Ammon's horn (tissue), 1 donor: ENCODE data around the gene NTRK1.
A peak's percentile ranks its signal among the peaks of the same experiment; 100 is the strongest.

Source experiments
- DNase-seq: peaks from one replicate; pipeline ENCODE4 v3.0.0-alpha.2; 2016; ENCODE audit warnings: low spot score

NTRK1 gene

DNA sequence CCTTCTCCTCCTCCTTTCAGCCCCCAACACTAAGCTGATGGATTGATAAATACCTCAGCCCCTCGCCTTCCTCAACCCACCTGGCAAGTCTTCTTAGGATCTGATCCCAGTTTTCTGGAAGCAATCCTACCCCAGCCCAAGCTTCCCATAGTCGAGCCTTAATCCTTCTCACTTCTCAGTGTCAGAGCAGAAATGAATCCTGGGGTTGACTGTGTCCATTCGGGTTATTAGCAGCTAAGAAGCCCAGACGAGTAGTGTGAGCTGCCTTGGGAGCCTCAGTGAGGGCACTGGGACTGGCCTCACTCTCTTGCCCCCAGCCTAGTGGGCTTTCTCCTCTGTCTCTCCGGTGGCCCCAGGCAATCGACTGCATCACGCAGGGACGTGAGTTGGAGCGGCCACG is 20.4 kb downstream of the NTRK1 start:
- DNase-seq = no peak

DNA sequence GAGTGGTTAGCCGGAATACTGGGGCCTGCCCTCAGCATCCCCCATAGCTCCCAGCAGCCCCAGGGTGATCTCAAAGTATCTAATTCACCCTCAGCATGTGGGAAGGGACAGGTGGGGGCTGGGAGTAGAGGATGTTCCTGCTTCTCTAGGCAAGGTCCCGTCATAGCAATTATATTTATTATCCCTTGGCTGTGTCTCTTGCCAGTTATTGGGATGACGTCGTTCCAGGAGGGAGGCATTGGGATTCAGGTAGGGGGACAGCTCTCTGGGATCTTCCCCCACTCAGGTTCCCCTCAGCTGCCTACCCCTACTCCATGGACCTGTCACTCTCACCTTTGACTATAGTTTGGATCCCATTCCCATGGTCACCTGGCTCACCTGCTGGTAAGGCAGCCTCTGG is 21.0 kb downstream of the NTRK1 start:
- no peak for DNase-seq

DNA sequence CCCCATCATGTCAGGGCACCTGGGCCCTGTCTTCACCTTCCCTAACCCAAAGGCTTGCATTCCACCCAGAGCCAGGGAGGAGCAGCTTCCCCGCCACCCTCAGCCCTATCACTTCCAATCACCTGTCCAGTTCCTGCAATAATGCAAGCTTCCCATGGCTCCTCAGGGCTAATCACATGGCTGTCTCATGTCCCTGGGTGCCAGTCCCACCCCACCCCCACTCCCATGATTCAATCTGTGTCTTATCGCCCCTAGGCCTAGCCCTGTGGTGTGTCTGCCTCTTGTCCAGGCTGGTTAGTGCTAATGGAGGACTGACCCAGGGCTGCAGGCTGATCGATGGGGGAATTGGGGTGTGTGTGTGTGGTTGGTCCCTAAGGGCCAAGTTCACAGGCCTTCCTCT is 21.9 kb downstream of the NTRK1 start:
- DNase-seq = no peak

DNA sequence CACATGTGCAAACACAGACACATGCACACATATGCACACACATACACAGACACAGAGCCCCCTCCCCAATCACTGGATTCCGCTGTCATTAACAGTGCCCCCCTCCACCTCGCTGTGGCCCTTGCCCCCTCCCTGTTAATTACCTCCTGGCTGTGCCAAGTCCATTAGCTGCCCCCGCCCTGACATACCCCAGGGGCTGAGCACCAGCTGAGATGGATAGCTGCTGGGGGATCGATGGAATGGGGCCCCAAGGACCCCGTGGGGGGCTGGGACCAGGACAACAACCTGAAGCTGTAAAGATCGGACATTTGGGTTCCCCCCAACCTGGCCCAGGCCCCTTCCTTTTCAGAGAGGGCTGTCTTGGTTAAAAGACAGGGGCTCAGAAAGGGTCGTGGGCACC is 23.3 kb downstream of the NTRK1 start:
- no peak for DNase-seq

DNA sequence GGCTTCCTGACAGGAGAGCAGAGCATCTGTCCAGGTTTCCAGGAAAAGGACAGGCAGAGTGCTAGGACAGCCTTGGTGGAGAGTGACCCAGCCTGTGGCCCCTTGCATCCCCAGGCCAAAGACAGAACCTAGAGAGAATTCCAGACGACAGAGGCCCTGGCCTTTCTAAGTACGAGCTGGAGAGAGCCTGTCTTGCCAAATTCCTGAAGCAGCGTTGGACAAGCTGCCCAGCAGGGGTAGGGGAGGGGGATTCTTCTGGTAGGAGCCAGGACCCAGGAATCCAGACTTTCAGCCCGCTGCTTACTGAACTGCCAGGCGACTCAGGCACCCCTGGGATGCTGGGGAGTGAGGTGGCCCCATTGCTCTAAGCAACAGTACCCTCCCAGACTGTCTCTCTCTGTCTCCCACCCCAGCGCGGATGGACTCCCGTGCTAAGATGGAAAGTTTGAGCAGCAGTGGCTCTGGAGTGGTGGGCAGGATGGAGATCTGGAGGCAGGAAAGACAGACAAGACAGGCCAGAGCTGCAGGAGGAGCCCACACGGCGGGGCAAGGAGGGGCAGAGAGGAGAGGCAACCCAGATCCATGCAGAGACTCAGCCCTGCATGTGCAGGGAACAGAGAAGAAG is 24.0 kb downstream of the NTRK1 start:
- DNase-seq = no peak

DNA sequence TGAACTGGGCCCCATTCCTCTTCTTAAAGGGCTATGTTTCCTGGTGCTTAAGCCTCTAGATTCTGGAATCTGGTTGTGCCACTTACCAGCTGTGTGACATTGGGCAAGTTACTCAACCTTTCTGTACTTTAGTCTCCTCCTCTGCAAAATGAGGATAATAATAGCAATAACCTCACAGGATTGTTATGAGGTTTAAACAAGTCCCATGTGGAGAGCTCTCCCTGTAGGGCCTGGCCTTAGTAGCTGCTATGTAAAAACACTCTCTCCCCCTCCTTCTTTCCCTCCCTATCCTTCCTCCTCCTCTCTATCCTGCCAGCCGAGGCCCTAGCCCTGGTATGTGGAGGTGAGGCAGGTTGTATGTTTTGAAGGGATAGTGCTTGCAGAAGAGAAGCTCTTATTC is 24.6 kb downstream of the NTRK1 start:
- DNase-seq = no peak

DNA sequence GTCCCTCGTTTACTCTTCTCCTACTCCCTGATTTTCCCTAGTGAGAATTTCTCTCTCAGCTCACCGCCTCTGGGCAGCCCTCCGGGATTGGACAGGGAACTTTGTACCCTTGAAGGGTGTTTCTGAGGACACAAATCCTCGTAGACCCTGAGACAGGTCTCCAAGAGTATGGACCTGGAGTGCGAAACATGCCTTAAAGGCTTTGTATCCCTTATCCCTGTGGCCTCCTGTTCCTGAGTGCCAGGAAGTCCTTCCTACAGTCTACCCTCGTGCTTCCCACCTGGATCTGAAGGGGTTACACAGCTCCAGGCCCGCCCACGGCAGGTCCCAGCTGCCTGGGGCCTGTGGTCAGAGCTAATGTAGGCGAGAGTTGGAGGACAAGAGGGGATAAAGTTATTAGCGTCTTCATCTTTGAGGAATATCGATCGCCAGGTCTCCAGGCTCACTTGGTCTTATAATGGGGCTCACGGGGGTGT is 25.3 kb downstream of the NTRK1 start:
- DNase-seq = no peak

DNA sequence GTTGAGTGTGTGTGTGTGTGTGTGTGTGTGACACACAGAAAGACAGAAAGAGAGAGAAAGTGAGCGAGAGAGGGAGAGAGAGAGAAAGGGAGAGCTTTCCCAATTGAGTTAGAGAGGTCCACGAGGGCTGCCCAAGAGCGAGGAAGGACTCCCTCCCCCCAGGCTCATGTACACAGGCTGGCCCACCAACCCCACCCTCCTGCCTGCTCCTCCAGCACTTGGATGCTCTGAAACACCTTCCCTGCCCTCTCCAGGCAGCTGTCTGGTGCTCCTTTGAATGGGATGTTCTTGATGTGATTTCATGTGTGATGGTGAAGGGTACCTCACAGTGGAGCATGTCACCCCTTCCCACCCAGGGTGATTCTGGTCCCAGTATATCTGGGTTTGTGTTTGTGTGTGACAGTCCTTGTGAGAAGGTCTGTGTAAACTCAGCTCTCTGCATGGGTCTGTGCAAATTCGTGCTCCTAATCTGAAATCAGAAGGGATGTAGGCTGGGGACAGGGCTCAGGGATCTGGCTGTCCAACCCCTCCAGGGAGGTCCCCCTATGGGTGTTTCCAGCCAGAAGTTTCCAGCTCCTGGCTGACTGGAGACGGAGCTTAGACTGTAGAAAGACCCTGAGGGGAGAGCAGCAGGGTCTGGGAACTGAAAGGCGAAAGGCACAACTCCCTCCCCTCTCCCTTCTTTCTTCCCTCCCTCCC is 26.1 kb downstream of the NTRK1 start:
- DNase-seq = no peak

DNA sequence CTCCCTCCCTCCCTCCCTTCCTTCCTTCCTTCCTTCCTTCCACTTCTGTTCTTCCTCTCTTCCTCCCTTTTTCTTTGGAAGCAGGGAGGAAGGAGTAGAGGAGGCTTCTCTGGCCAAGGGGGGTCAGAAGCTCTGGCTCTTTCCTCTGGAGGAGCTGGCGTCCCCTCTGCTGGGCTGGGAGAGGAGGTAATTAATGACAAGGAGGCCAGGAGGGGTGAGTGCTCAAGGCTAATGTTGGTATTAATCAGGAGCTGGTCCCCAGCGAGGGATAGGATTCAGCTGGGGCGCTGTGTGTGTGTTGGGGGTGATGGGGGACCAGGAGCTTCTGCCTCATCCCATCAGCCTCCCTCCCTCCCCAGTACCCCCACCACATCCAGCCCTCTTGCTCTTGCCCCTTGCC is 26.7 kb downstream of the NTRK1 start:
- DNase-seq = no peak

DNA sequence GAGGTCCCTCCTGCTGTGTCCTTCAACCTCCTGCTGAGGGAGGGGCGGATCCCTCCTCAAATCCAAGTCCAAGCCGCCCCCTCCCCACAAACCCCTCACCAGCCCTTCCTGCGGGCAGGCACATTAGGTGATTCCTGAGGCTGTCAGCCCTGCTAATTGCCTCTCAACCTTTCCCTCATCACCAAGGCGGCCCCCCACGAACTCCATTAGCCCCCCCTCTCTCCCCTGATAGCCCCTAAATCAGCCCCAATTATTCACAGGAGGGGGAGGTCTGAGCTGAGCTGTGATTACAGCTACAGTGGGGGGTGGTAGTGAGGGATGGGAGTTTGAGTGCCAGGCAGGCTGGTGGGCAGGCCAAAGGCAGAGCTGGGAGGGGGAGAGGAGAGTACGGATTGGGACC is 27.1 kb downstream of the NTRK1 start:
- no peak for DNase-seq

DNA sequence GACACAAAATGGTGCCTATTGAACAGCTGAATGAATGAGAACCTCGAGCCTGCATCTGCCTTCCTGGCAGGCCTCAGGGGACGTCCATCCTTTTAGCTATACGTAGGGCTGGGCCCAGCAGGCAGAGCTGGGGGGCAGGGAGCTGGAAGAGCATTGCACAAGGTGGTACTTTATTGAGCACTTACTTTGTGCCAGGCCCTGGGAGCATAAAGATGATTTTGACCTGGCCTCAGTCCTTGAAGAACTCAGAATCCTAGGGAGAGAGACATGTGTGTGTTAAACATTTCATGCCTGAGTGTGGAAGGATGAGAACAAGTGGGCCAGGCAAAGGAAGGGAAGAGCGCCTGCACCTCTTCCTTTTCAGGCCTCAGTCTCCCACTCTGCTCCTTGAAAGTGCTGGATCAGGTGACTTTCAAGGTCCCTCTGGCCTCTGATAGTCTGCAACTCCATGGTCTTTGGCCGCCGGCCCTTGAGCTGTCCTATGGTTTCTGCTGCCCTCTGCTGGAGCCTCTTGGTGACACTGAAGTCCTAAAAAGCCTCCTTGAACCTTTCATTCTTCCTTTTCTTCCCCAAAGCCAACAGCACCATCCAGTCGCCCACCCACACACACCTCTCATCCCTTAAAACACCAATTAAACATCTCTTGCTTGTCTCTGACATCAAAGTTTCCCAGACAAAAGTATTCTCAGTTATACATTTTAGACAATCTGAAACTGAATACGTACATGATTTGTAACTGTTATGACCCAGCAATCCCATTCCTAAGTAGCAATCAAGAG is 29.3 kb downstream of the NTRK1 start:
- peak; percentile 84 for DNase-seq

DNA sequence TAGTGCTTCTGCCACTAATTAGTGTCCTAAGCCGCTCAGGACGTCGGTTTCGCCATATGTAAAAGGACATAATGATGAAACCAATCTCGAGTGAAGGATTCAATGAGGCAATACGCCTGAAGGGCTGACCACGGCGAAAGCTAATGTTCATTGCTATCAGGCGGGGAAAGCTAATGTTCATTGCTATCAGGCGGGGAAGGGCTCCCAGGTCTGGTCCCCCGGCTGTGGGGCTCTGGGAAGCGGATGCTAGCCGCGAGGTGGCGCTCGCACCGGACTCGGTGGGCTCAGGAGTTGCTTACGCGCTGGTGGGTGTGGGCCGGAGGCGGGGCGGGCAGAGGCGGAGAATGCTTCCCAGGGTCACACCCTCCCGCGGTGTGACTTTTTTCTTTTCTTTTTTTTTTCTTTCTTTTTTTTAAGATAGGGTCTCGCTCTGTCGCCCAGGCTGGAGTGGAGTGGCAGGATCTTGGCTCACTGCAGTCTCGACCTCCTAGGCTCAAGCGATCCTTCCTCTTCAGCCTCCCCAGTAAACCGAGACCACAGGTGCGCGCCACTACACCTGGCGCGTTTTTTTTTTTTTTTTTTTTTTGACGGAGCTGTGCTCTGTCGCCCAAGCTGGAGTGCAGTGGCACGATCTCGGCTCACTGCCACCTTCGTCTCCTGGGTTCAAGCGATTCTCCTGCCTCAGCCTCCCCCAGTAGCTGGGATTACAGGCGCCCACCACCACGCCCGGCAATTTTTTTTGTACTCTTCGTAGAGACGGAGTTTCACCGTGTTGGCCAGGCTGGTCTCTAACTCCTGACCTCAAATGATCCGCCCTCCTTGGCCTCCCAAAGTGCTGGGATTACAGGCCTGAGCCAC is 31.8 kb downstream of the NTRK1 start:
- DNase-seq = peak; percentile 87

DNA sequence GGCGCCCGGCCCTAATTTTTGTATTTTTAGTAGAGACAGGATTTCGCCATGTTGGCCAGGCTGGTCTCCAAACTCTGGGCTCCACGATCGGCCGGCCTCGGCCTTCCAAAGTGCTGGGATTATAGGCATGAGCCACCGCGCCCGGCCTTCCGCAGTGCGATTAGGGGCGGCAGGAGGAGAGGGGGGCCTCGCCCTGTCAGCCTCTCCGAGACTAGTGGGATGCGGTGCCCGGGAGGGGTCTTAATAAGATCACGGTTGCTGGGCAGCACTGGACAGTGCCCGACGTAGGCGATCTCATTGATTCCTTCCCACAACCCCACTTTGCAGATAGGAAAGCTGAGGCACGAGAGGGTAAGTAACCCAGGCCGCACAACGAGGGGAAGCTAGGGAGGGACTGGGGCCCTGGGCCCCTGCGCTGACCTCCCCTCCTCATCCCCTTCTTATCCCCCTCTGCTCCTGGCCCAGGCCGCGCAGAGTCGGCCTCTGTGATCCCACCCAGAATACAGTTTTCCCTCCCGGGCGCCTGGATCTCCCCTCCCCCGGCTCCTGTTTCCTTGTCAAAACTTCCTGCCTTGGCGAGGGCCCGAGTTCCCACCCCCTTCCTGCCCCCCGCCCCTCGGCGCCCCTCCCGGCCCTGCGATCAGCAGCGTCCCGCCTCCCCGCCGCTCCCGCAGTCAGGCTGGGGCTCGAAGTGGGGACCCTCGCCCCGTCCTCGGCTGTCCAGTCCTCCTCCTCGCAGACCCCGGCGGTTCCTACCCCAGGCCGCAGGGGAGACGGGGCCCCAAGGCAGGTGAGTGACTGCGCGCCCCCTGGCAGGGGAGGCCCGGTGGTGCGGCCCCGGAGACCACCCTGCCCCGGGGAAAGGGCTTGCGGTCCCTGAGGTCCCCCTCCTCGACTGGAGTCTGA is 32.6 kb downstream of the NTRK1 start, which contains the start of gene PEAR1:
PEAR1 (plus strand) TSS at position 671 of the 906 bp plus-strand sequence. CDS start 10,209 bp downstream, outside the sequence.
- no peak for DNase-seq

DNA sequence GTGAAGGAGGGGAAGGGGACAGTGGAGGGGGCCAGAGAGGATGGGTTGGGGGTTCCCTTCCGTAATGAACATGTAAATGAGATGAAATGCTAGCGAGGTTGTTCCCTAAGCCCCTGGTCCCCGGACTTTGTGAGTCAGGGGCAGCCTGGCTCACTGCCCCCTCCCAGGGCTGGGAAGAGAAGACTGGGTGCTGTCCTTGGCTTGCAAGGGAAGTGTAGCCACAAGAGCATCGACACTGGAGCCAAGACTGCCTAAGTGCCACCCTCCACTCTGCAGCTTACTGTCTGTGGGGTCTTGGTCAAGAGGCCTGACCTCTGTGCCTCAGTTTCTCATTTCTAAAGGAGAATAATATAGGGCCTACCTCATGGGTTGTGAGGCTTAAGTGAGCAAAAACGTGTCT is 33.3 kb downstream of the NTRK1 start:
- no peak for DNase-seq

DNA sequence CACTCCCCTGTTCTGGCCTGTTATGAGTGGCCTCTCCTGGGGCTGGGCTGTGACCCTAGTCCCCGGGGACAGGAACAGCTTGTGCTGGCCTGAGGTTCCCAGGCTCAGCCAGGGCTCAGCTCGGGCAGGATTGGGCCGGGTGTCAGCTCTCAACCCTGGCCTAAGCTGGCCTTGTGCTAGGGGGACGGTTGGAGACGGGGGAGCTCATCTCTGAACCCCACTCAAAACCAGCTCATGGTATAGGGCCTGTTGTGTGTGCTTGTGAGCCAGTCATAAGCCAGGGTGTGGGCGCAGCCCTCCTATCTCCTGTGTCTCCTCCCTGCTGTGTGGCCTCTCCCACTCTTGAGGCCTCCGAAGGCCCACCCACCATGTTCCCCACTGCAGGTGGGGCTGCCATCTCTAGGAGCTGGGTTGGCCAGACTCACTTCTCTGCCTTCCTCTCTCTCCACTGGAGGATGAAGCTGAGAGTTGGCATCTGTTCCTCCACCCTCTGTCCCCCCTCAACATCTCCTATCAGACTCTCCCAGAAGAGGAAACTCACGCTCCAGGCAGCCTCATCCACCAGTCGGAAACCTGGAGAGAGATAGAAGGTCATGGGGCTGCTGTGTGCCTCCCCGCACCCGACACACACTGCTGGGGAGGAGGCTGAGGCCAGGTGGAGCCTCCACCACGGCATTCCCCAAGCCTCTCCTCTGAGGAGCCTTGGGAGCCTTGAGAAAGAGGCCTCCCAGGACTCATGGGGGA is 34.2 kb downstream of the NTRK1 start:
- DNase-seq = no peak

DNA sequence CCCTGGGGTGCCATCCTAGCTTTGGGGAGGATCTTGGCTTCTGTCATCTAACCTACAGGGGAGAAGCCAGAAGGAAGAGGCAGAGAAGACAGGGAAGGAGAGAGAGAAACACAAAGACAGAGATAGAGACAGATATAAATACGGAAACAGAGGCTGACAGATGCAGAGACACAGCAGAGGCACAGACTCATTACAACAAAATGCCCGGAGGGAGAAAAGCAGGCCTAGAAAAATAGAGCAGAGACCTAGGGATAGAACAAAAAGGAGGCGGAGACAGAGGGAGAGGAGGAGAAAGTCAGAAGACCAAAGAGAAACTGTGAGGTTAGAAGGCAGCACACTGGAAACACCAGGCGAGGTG is 34.8 kb downstream of the NTRK1 start:
- no peak for DNase-seq

DNA sequence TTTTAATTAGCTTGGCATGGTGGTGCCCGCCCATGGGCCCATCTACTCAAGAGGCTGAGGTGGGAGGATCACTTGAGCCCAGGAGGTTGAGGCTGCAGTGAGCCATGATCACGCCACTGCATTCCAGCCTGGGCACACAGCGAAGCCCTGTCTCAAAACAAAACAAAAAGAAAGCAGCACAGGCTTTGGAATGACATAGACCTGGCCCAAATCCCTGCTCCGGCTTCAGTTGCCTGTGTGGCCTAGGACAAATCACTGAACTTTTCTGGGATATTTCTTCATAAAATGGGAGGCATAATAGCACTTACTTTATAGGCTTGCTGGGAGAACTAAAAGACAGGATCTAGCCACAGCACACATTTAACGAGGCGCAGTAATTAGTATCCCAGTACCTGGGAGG is 35.3 kb downstream of the NTRK1 start:
- DNase-seq = no peak

DNA sequence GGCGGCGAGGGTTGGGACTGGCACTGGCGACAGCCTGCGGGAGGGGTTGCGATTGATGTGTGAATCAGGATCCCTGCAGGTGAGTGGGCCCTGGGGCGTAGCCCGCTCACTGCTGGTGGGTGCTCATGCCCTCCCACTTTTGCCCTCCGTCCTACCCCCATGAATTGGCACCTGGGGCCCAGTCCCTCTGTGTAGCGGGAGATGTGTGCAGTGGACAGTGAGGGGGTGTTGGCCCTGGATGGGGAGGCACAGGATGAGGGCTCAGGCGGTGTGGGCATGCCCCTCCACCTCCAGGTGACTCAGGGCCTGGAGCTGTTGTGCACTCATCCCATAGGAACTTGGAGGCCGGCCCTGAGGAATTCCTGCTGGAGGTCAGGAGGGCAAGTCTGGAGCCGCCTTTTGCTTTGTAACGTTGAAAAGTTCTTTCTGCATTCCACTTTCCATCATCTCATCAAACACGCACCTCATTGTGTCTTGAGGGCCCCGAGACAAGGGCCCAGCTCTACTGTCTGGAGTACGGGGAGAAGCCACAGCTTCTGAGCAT is 35.9 kb downstream of the NTRK1 start:
- DNase-seq = no peak

DNA sequence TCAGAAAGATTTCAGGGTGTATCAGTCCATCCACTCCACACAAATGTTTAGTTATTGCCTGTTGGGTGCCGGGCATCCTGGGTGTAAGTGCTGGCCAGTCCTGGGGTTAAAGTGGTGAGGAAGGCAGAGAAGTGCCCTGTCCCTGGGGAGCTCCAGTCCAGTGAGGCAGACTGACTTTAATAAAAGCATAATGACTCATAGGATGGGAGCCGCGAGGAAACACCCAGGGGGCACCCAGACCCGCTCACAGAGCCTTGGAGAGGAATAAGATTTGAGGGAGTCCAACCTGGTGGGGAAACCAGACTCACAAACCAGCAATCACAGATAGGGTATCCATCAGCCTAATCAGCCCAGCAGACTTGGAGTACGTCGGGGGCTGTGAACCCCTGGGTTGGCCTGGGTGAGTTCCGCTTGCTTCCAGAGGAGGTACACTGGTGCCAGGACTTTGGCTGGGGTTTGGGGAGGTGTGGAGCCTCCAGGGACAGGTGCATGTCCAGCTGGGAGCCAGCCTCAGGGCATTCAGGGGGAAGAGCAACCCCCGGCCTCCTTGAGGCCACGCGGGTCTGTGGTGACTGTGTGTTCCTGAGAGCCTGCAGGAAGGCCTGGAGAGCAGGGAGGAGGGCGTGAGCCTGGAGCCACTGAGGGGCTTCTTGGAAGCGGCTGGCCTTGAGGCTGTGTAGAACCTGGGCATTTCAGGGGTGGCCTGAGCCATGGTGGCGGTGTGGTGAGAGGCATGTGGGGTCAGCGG is 36.6 kb downstream of the NTRK1 start:
- DNase-seq = no peak
